Measurements from ENCODE around the gene FTH1.
"Not testable (repeated sequence)": the region's sequence is repeated elsewhere in the genome, so short reads cannot be mapped to it uniquely, and the experiment has no call there.

The FTH1 gene

GRCh38 chr11:61966734-61967115 lies 709 bp downstream of the FTH1 start:
- TF ChIP-seq CTCF (IDR thresholded peaks at IDR 0.05; ENCODE audit: low read depth, low read length), result no peak
- DNase-seq, result peak; percentile 31
- Histone ChIP-seq H3K27ac (peak overlapping the region; percentile 98), H3K4me3 (ENCODE audit: low read depth, low read length) (peak overlapping the region; percentile 78), H3K27me3 (ENCODE audit: insufficient read depth, low read depth, severe bottlenecking) (no peaks in the 10 kb centered on the region), H3K36me3 (peaks cover 40% of the 10 kb centered on the region), H3K9me3 (ENCODE audit: severe bottlenecking) (no peaks in the 10 kb centered on the region)

GRCh38 chr11:61964666-61965271 lies 2.7 kb downstream of the FTH1 start:
- not testable (repeated sequence) for H3K27ac ChIP-seq; H3K9me3 ChIP-seq (ENCODE audit: severe bottlenecking); H3K27me3 ChIP-seq (ENCODE audit: insufficient read depth, low read depth, severe bottlenecking); H3K4me3 ChIP-seq (ENCODE audit: low read depth, low read length); DNase-seq
- peaks cover 40% of the 10 kb centered on the region for H3K36me3 ChIP-seq

- no peaks in the 10 kb centered on the region for H3K27me3 ChIP-seq (ENCODE audit: insufficient read depth, low read depth, severe bottlenecking)
- H3K27ac ChIP-seq, result no peak overlapping the region
- no peak overlapping the region for H3K4me3 ChIP-seq (ENCODE audit: low read depth, low read length)
- TF ChIP-seq CTCF (IDR thresholded peaks at IDR 0.05; ENCODE audit: low read depth, low read length), result no peak
- H3K9me3 ChIP-seq (ENCODE audit: severe bottlenecking), result no peaks in the 10 kb centered on the region
- H3K36me3 ChIP-seq, result peaks cover 40% of the 10 kb centered on the region
- no peak for DNase-seq
Observed at GRCh38 chr11:61964058-61964665, 3.3 kb downstream of the FTH1 start.

- no peaks in the 10 kb centered on the region for H3K27me3 ChIP-seq (ENCODE audit: insufficient read depth, low read depth, severe bottlenecking)
- H3K36me3 ChIP-seq, result peaks cover 40% of the 10 kb centered on the region
- H3K4me3 ChIP-seq (ENCODE audit: low read depth, low read length), result no peak overlapping the region
- H3K9me3 ChIP-seq (ENCODE audit: severe bottlenecking), result no peaks in the 10 kb centered on the region
- no peak for DNase-seq
- TF ChIP-seq CTCF (IDR thresholded peaks at IDR 0.05; ENCODE audit: low read depth, low read length), result no peak
- H3K27ac ChIP-seq, result no peak overlapping the region
Observed at GRCh38 chr11:61963282-61964057, 4.0 kb downstream of the FTH1 start.

- DNase-seq, result no peak
- Histone ChIP-seq H3K36me3 (peaks cover 40% of the 10 kb centered on the region), H3K4me3 (ENCODE audit: low read depth, low read length) (no peak overlapping the region), H3K9me3 (ENCODE audit: severe bottlenecking) (no peaks in the 10 kb centered on the region), H3K27ac (no peak overlapping the region), H3K27me3 (ENCODE audit: insufficient read depth, low read depth, severe bottlenecking) (no peaks in the 10 kb centered on the region)
- TF ChIP-seq CTCF (IDR thresholded peaks at IDR 0.05; ENCODE audit: low read depth, low read length), result no peak
Observed at GRCh38 chr11:61963016-61963281, 4.5 kb downstream of the FTH1 start.

GRCh38 chr11:61962213-61963015 lies 5.0 kb downstream of the FTH1 start:
- Histone ChIP-seq H3K27ac (no peak overlapping the region), H3K36me3 (peaks cover 40% of the 10 kb centered on the region), H3K9me3 (ENCODE audit: severe bottlenecking) (no peaks in the 10 kb centered on the region), H3K27me3 (ENCODE audit: insufficient read depth, low read depth, severe bottlenecking) (no peaks in the 10 kb centered on the region), H3K4me3 (ENCODE audit: low read depth, low read length) (no peak overlapping the region)
- TF ChIP-seq CTCF (IDR thresholded peaks at IDR 0.05; ENCODE audit: low read depth, low read length), result no peak
- no peak for DNase-seq
